Mesenchymal stem cell (in vitro differentiated cells and primary cell): ENCODE measurements around the gene CERK.

ENCODE experiments used
- DNase-seq: peaks from one replicate; pipeline ENCODE4 v3.0.0-alpha.2; 2013
- H2AFZ ChIP-seq: one replicate; pipeline ENCODE4 v1.6.1; 2013; ENCODE audit warnings: low read depth, mild to moderate bottlenecking, control low read depth, inconsistent platforms, low read length, moderate library complexity
- H2AK5ac ChIP-seq: 2 replicates; pipeline ENCODE4 v1.6.1; 2013; ENCODE audit warnings: low read length, moderate library complexity, mild to moderate bottlenecking, inconsistent platforms; ENCODE audit not compliant: severe bottlenecking
- H2BK120ac ChIP-seq: one replicate; pipeline ENCODE4 v1.6.1; 2013; ENCODE audit warnings: low read depth, mild to moderate bottlenecking, inconsistent platforms, low read length, moderate library complexity
- H2BK12ac ChIP-seq, 2 experiments: one replicate each; pipeline ENCODE4 v1.6.1; 2013; ENCODE audit warnings: inconsistent platforms in 2 of 2, low read length in 2 of 2, mild to moderate bottlenecking in 2 of 2, moderate library complexity in 2 of 2, control low read depth in 1 of 2
- H2BK15ac ChIP-seq: one replicate; pipeline ENCODE4 v1.6.1; 2013; ENCODE audit warnings: mild to moderate bottlenecking, low read depth, inconsistent platforms; ENCODE audit not compliant: poor library complexity, severe bottlenecking
- H2BK5ac ChIP-seq: 2 replicates; pipeline ENCODE4 v1.6.1; 2013; ENCODE audit warnings: low read depth, mild to moderate bottlenecking, low read length, control low read depth, inconsistent platforms; ENCODE audit not compliant: poor library complexity, severe bottlenecking
- H3K14ac ChIP-seq, 2 experiments: one replicate each; pipeline ENCODE4 v1.6.1; 2013; ENCODE audit warnings: inconsistent platforms in 2 of 2, low read length in 2 of 2, control low read depth in 1 of 2, mild to moderate bottlenecking in 1 of 2, moderate library complexity in 1 of 2
- H3K18ac ChIP-seq, 2 experiments: one replicate each; pipeline ENCODE4 v1.6.1; 2013; ENCODE audit warnings: inconsistent platforms in 2 of 2, low read length in 2 of 2, control low read depth in 1 of 2, low read depth in 1 of 2, mild to moderate bottlenecking in 1 of 2
- H3K23ac ChIP-seq, 2 experiments: one replicate each; pipeline ENCODE4 v1.6.1; 2013; ENCODE audit warnings: inconsistent platforms in 2 of 2, low read length in 2 of 2, mild to moderate bottlenecking in 2 of 2, moderate library complexity in 2 of 2, control low read depth in 1 of 2
- H3K27ac ChIP-seq: 2 replicates; pipeline ENCODE4 v1.5.1; 2013; ENCODE audit warnings: mild to moderate bottlenecking, moderate library complexity, low read length, control low read depth, inconsistent platforms; ENCODE audit not compliant: poor library complexity, severe bottlenecking
- H3K27me3 ChIP-seq, 2 experiments: 2 replicates each; pipeline versions ENCODE4 v1.6.1 to v1.7.0; 2013; ENCODE audit warnings: low read length in 2 of 2, mild to moderate bottlenecking in 2 of 2, moderate library complexity in 2 of 2, control low read depth in 1 of 2, inconsistent platforms in 1 of 2; ENCODE audit not compliant: control insufficient read depth in 1 of 2, insufficient read depth in 1 of 2
- H3K36me3 ChIP-seq, 2 experiments: 2 replicates each; pipeline versions ENCODE4 v1.6.1 to v1.7.0; 2013; ENCODE audit warnings: low read length in 2 of 2, control low read depth in 1 of 2, inconsistent platforms in 1 of 2, low read depth in 1 of 2, mild to moderate bottlenecking in 1 of 2; ENCODE audit not compliant: insufficient read depth in 2 of 2, control insufficient read depth in 1 of 2
- H3K4ac ChIP-seq, 2 experiments: one replicate each; pipeline ENCODE4 v1.6.1; 2013; ENCODE audit warnings: inconsistent platforms in 2 of 2, low read length in 2 of 2, mild to moderate bottlenecking in 2 of 2, moderate library complexity in 2 of 2, control low read depth in 1 of 2, low read depth in 1 of 2
- H3K4me1 ChIP-seq: 2 replicates; pipeline ENCODE4 v1.6.1; 2013; ENCODE audit warnings: low read depth, low read length, control low read depth; ENCODE audit not compliant: control insufficient read depth, insufficient read depth
- H3K4me2 ChIP-seq: 2 replicates; pipeline ENCODE4 v1.6.1; 2013; ENCODE audit warnings: low read length, mild to moderate bottlenecking, inconsistent platforms; ENCODE audit not compliant: poor library complexity, severe bottlenecking
- H3K4me3 ChIP-seq, 2 experiments: 2 replicates each; pipeline versions ENCODE4 v1.5.1 to v1.7.0; 2013; ENCODE audit warnings: low read length in 2 of 2, mild to moderate bottlenecking in 2 of 2, control low read depth in 1 of 2, low read depth in 1 of 2; ENCODE audit not compliant: insufficient read depth in 1 of 2
- H3K79me1 ChIP-seq: replicated peaks from 2 replicates; pipeline ENCODE4 v1.6.1; 2013; ENCODE audit warnings: mild to moderate bottlenecking, control low read depth, low read length, inconsistent platforms; ENCODE audit not compliant: poor library complexity, severe bottlenecking
- H3K9ac ChIP-seq: 2 replicates; pipeline ENCODE4 v1.7.0; 2013; ENCODE audit warnings: mild to moderate bottlenecking, low read length, moderate library complexity
- H3K9me3 ChIP-seq: 2 replicates; pipeline ENCODE4 v1.7.0; 2013; ENCODE audit warnings: mild to moderate bottlenecking, low read length; ENCODE audit not compliant: control insufficient read depth
- H4K8ac ChIP-seq: one replicate; pipeline ENCODE4 v1.6.1; 2013; ENCODE audit warnings: inconsistent platforms, mild to moderate bottlenecking, low read length, moderate library complexity
- H4K91ac ChIP-seq: one replicate; pipeline ENCODE4 v1.6.1; 2013; ENCODE audit warnings: mild to moderate bottlenecking, low read length, inconsistent platforms
- whole genome bisulfite sequencing: methylation state at CpG from one replicate; pipeline ENCODE4 v1.1.7; 2013; ENCODE audit warnings: mixed read lengths; 5-methylcytosine and 5-hydroxymethylcytosine counted together

The CERK gene

DNA sequence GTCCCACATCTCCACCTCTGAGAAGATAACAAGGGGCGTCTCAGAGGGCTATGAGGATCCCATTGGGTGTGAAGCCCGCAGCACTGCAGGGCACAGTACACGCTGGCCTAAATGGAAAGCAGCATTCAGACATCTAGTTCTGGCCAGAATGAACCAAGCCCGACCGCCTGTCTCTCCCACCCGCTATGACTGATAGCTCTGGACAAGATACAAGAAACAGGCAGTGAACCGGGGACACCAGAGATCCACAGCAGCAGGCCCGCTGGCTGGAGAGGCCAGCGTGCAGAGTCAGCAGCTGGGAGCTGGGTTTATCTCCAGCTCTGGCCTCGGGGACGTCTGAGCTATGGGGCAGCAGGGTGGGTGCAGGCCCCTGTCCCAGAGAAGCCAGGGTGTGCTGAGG, 9.6 kb downstream of the CERK start:
- H3K36me3 ChIP-seq: peaks cover 3 to 48% of the 10 kb centered on the region in 2 experiments
- H4K8ac ChIP-seq: no peak overlapping the region
- no peak overlapping the region for H2AK5ac ChIP-seq
- peaks cover 25% of the 10 kb centered on the region for H3K4me1 ChIP-seq
- no peak overlapping the region for H3K14ac ChIP-seq
- no peak overlapping the region for H2BK5ac ChIP-seq
- peak; percentile 11 for DNase-seq
- H2AFZ ChIP-seq: no peak overlapping the region
- no peak overlapping the region for H3K4me2 ChIP-seq
- H3K4ac ChIP-seq: no peak overlapping the region
- no peak overlapping the region for H3K9ac ChIP-seq
- no peak overlapping the region for H3K27ac ChIP-seq
- H3K4me3 ChIP-seq: no peak overlapping the region
- H4K91ac ChIP-seq: peak overlapping the region; percentile 8
- H2BK12ac ChIP-seq: no peak overlapping the region
- no peaks in the 10 kb centered on the region for H3K9me3 ChIP-seq
- H3K23ac ChIP-seq: no peak overlapping the region
- peaks cover 50% of the 10 kb centered on the region for H3K79me1 ChIP-seq
- no peak overlapping the region for H2BK15ac ChIP-seq
- H2BK120ac ChIP-seq: no peak overlapping the region
- WGBS: 69% methylated on average over 11 of the region's 11 CpGs
- no peaks in the 10 kb centered on the region for H3K27me3 ChIP-seq
- no peak overlapping the region for H3K18ac ChIP-seq

DNA sequence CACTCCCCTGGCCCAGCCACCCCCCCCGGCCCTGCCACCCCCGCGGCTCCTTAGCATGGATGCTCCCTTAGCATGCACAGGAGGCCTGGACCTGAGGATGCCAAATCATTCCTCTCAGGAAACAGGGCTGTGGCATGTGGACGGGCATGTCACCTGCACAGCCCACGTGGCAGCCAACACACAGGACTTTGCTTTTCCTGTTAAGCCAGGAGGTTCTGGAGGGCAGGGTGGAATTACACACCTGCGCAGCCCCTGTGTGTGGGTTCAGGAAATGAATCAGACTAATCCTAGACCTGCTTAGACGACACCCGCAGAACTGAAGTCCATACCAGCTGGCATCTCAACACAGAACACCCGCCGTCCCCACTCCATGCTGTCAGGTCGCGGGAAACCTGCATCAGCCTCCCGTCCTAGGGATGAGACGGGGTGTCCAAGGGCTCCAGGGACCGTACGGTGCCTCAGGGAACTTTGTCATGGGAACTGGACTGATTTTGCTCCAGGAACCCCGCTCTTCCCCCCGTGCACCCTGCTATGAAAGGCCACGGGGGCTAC, 10.2 kb downstream of the CERK start:
- DNase-seq: no peak
- no peak overlapping the region for H2BK12ac ChIP-seq
- no peak overlapping the region for H2AK5ac ChIP-seq
- no peaks in the 10 kb centered on the region for H3K27me3 ChIP-seq
- no peak overlapping the region for H2AFZ ChIP-seq
- peak overlapping the region; percentile 30 for H2BK15ac ChIP-seq
- no peak overlapping the region for H2BK120ac ChIP-seq
- H3K27ac ChIP-seq: no peak overlapping the region
- H3K79me1 ChIP-seq: peaks cover 52% of the 10 kb centered on the region
- H4K8ac ChIP-seq: no peak overlapping the region
- no peak overlapping the region for H3K4me2 ChIP-seq
- peak overlapping the region; percentile 37 for H4K91ac ChIP-seq
- no peaks in the 10 kb centered on the region for H3K9me3 ChIP-seq
- peaks cover 3 to 49% of the 10 kb centered on the region in 2 experiments for H3K36me3 ChIP-seq
- H3K18ac ChIP-seq: no peak overlapping the region
- H3K4me1 ChIP-seq: peaks cover 25% of the 10 kb centered on the region
- H3K4ac ChIP-seq: peak overlapping the region in 1 of 2 experiments; percentile 59
- H3K14ac ChIP-seq: no peak overlapping the region
- no peak overlapping the region for H3K23ac ChIP-seq
- 92% methylated on average over 19 of the region's 19 CpGs for WGBS
- no peak overlapping the region for H3K9ac ChIP-seq
- no peak overlapping the region for H2BK5ac ChIP-seq
- no peak overlapping the region for H3K4me3 ChIP-seq

DNA sequence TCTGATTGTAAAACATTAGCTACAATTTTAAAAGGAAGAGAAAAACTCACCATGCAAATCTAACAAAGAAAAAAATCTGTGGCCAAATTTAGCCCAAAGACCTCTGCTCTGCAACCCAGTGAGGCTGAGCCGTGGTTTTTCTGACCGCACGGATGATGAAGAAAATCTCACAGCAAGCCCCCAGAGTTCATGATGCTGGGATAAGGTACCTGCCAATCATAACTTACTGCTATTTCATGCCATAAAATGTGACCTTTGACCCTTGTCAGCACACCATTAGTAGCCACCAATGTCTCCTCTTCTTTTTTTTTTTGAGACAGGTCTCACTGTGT, 11.1 kb downstream of the CERK start:
- Histone ChIP-seq H3K14ac (no peak overlapping the region), H3K18ac (no peak overlapping the region), H3K9me3 (no peaks in the 10 kb centered on the region), H2BK15ac (no peak overlapping the region), H3K4me3 (no peak overlapping the region), H3K27me3 (no peaks in the 10 kb centered on the region), H3K4me1 (peaks cover 21% of the 10 kb centered on the region), H3K79me1 (peaks cover 56% of the 10 kb centered on the region), H2BK120ac (no peak overlapping the region), H3K4me2 (no peak overlapping the region), H2BK5ac (no peak overlapping the region), H3K9ac (no peak overlapping the region), H3K4ac (no peak overlapping the region), H3K23ac (no peak overlapping the region), H4K91ac (no peak overlapping the region), H2AK5ac (no peak overlapping the region), H3K36me3 (peaks cover 3 to 51% of the 10 kb centered on the region in 2 experiments), H2BK12ac (no peak overlapping the region), H4K8ac (no peak overlapping the region), H3K27ac (no peak overlapping the region), H2AFZ (no peak overlapping the region)
- no peak for DNase-seq
- WGBS: 95% methylated on average over 3 of the region's 3 CpGs

DNA sequence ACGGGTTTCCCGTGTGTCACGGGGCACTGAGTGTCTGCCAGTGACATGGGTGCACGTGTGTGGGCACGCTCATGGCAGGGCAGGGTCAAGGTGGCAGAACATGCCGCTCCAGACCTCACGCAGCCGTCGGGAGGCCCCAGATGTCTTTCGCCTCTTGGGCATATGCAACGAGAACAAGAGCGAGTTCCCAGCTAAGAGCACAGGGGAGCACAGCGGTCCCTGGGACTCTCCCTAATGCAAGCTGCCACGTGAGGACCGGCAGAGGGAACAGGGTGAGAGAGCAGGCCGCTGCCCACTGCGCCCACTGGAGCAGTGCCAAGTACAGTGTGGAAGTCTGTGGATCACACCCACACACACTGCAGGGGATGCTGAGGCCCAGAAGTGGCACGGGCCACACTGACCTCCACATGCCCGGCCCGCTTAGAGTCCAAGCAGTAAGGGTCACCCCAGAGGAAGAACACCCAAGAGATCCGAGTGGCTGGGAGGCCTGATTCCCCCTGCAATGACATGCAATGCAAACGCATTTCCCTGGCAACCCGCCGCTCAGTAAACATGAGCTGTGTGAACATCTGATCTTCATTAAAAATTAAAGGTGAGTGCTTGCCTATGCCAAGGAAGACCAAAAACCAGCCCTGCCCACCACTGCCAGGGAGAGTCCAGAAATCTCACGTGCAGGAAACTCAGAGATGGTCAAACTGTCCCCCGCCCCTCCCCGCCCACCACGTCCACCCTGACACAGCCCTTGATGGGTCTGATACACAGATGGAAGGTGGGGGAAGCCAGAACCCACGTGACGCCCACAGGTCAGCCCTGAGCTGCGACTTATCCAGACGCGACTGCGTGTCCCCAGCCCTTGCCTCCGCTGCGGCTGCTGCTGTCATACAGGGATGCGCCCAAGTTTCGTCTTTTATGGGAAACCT, 11.7 kb downstream of the CERK start:
- H3K14ac ChIP-seq: no peak overlapping the region
- H3K18ac ChIP-seq: peak overlapping the region in 1 of 2 experiments; percentile 28
- peaks cover 18% of the 10 kb centered on the region for H3K4me1 ChIP-seq
- H3K4ac ChIP-seq: no peak overlapping the region
- H2AFZ ChIP-seq: no peak overlapping the region
- no peak overlapping the region for H2AK5ac ChIP-seq
- no peak overlapping the region for H3K9ac ChIP-seq
- H2BK5ac ChIP-seq: no peak overlapping the region
- 97% methylated on average over 38 of the region's 38 CpGs for WGBS
- no peak overlapping the region for H3K23ac ChIP-seq
- no peak overlapping the region for H3K4me3 ChIP-seq
- no peak overlapping the region for H4K8ac ChIP-seq
- no peaks in the 10 kb centered on the region for H3K27me3 ChIP-seq
- DNase-seq: no peak
- no peak overlapping the region for H2BK12ac ChIP-seq
- H3K9me3 ChIP-seq: no peaks in the 10 kb centered on the region
- no peak overlapping the region for H4K91ac ChIP-seq
- H2BK120ac ChIP-seq: no peak overlapping the region
- peaks cover 3 to 50% of the 10 kb centered on the region in 2 experiments for H3K36me3 ChIP-seq
- peaks cover 58% of the 10 kb centered on the region for H3K79me1 ChIP-seq
- H2BK15ac ChIP-seq: no peak overlapping the region
- H3K27ac ChIP-seq: no peak overlapping the region
- no peak overlapping the region for H3K4me2 ChIP-seq
